Ovary (tissue), 3 donors: ENCODE measurements around the gene NPAS3.

Source experiments
- CTCF ChIP-seq, 3 donors: fragments of 450-650 bp in 2 of 3; fragments of 200-600 bp in 1 of 3; IDR thresholded peaks; one replicate each; pipeline versions ENCODE4 v1.5.1 to v1.8.0; 2016 to 2022; ENCODE audit warnings: antibody characterized with exemption in 3 of 3, mild to moderate bottlenecking in 1 of 3
- EP300 ChIP-seq: sonication (generic); formaldehyde crosslinking; IDR thresholded peaks from one replicate; pipeline ENCODE4 v1.6.1; 2017; ENCODE audit warnings: antibody characterized with exemption
- POLR2A ChIP-seq: fragments of 450-650 bp; IDR thresholded peaks from one replicate; pipeline ENCODE4 v1.6.1; 2017; ENCODE audit warnings: antibody characterized with exemption, mild to moderate bottlenecking, moderate library complexity
- donor health status: DM: no; HTN: no; CAD: no.

GRCh38 chr14:33676135-33676566, 737.5 kb downstream of the NPAS3 start:
- TF ChIP-seq CTCF (IDR thresholded peaks at IDR 0.05) (no peak), POLR2A (no peak), EP300 (no peak)
